IMR-90 (cell line): ENCODE measurements around the gene NPS. TPM values are rescaled to one million over a fixed set of nuclear protein-coding genes. Genes with fewer than 3 reads are reported as not detected.

ENCODE experiments used
- ATAC-seq: fragments of 200-7000 bp; cut with Tn5 transposase; 2 replicates; pipeline ENCODE4 v1.9.1; 2020; ENCODE audit warnings: low read depth, mild to moderate bottlenecking, moderate library complexity
- BruUV-seq: library from RNA; stranded (reverse); fragments of 400-500 nt; replicated peaks from 2 replicates; lab custom pipeline; 2021; lab: Mats Ljungman, UMichigan
- CTCF ChIA-PET: fragments of 300-600 bp; formaldehyde crosslinking; extraction: SDS; loops from one replicate; lab custom pipeline; 2021; ENCODE audit warnings: antibody characterized with exemption; lab: Yijun Ruan, JAX
- POLR2A ChIA-PET: fragments of 300-600 bp; sonication (Branson Sonifier 250); formaldehyde crosslinking; loops from one replicate; lab custom pipeline; 2022; ENCODE audit warnings: antibody characterized with exemption; ENCODE audit not compliant: unreplicated experiment; lab: Charles Lee
- DNase-seq: peaks from one replicate; pipeline ENCODE4 v3.0.0; 2013
- H2AFZ ChIP-seq: replicated peaks from 2 replicates; pipeline ENCODE3; 2013; ENCODE audit warnings: low read length, mild to moderate bottlenecking; ENCODE audit not compliant: poor library complexity
- H2AK5ac ChIP-seq: 2 replicates; pipeline ENCODE4 v1.6.1; 2013; ENCODE audit warnings: low read depth, low read length, inconsistent platforms
- H2AK9ac ChIP-seq: replicated peaks from 2 replicates; pipeline ENCODE3; 2013; ENCODE audit warnings: mild to moderate bottlenecking, low read depth, low read length, moderate library complexity; ENCODE audit not compliant: poor library complexity
- H2BK120ac ChIP-seq: 2 replicates; pipeline ENCODE4 v1.6.1; 2013; ENCODE audit warnings: low read depth, low read length, inconsistent platforms
- H2BK15ac ChIP-seq: 3 replicates; pipeline ENCODE4 v1.6.1; 2013; ENCODE audit warnings: low read depth, low read length, inconsistent platforms
- H2BK20ac ChIP-seq: 2 replicates; pipeline ENCODE4 v1.6.1; 2013; ENCODE audit warnings: low read depth, mild to moderate bottlenecking, inconsistent platforms, low read length, moderate library complexity
- H2BK5ac ChIP-seq: 2 replicates; pipeline ENCODE4 v1.6.1; 2013; ENCODE audit warnings: mild to moderate bottlenecking, low read depth, low read length, inconsistent platforms; ENCODE audit not compliant: poor library complexity, severe bottlenecking
- H3K14ac ChIP-seq: replicated peaks from 2 replicates; pipeline ENCODE4 v1.6.1; 2013; ENCODE audit warnings: low read depth, low read length, inconsistent platforms
- H3K18ac ChIP-seq: 2 replicates; pipeline ENCODE4 v1.6.1; 2013; ENCODE audit warnings: low read depth, low read length, control low read depth
- H3K23ac ChIP-seq: 2 replicates; pipeline ENCODE4 v1.6.1; 2013; ENCODE audit warnings: low read depth, low read length, inconsistent platforms
- H3K27ac ChIP-seq: 2 replicates; pipeline ENCODE4 v1.5.1; 2013; ENCODE audit warnings: mild to moderate bottlenecking, control low read depth, low read length; ENCODE audit not compliant: insufficient read depth
- H3K27me3 ChIP-seq: 2 replicates; pipeline ENCODE4 v1.6.1; 2013; ENCODE audit warnings: low read length; ENCODE audit not compliant: control insufficient read depth, insufficient read depth
- H3K36me3 ChIP-seq: 2 replicates; pipeline ENCODE4 v1.6.1; 2013; ENCODE audit warnings: low read length, mixed read lengths; ENCODE audit not compliant: control insufficient read depth, insufficient read depth
- H3K4ac ChIP-seq: 2 replicates; pipeline ENCODE4 v1.6.1; 2013; ENCODE audit warnings: low read depth, low read length, inconsistent platforms
- H3K4me1 ChIP-seq: 2 replicates; pipeline ENCODE4 v1.6.1; 2013; ENCODE audit warnings: low read length, mixed read lengths; ENCODE audit not compliant: control insufficient read depth, insufficient read depth
- H3K4me2 ChIP-seq: 2 replicates; pipeline ENCODE4 v1.6.1; 2013; ENCODE audit warnings: low read depth, mild to moderate bottlenecking, control low read depth, low read length, moderate library complexity
- H3K4me3 ChIP-seq: 2 replicates; pipeline ENCODE4 v1.5.1; 2013; ENCODE audit warnings: low read depth, mild to moderate bottlenecking, control low read depth, low read length, moderate library complexity; ENCODE audit not compliant: insufficient read depth
- H3K56ac ChIP-seq: 2 replicates; pipeline ENCODE4 v1.6.1; 2013; ENCODE audit warnings: low read length, inconsistent platforms; ENCODE audit not compliant: insufficient read depth; ENCODE audit errors: extremely low read depth
- H3K79me1 ChIP-seq, 2 experiments: 2 replicates each; pipeline ENCODE4 v1.6.1; 2013; ENCODE audit warnings: low read length in 2 of 2, inconsistent platforms in 1 of 2, low read depth in 1 of 2
- H3K9ac ChIP-seq: 2 replicates; pipeline ENCODE4 v1.6.1; 2013; ENCODE audit warnings: low read depth, low read length, control low read depth
- H3K9me1 ChIP-seq: 2 replicates; pipeline ENCODE4 v1.6.1; 2013; ENCODE audit warnings: low read length, inconsistent platforms; ENCODE audit not compliant: insufficient read depth
- H3K9me3 ChIP-seq: 2 replicates; pipeline ENCODE4 v1.6.1; 2013; ENCODE audit warnings: low read length; ENCODE audit not compliant: control insufficient read depth, insufficient read depth
- H4K20me1 ChIP-seq: 2 replicates; pipeline ENCODE4 v1.6.1; 2013; ENCODE audit warnings: low read length, inconsistent platforms; ENCODE audit not compliant: insufficient read depth
- H4K5ac ChIP-seq: 2 replicates; pipeline ENCODE4 v1.6.1; 2013; ENCODE audit warnings: mild to moderate bottlenecking, low read depth, low read length, control low read depth
- H4K8ac ChIP-seq, 2 experiments: 2 replicates each; pipeline ENCODE4 v1.6.1; 2013; ENCODE audit warnings: low read depth in 2 of 2, low read length in 2 of 2, control low read depth in 1 of 2, inconsistent platforms in 1 of 2
- H4K91ac ChIP-seq: 2 replicates; pipeline ENCODE4 v1.6.1; 2013; ENCODE audit warnings: low read depth, low read length, inconsistent platforms; ENCODE audit not compliant: insufficient read depth
- CHD1 ChIP-seq: IDR thresholded peaks from 2 replicates; pipeline ENCODE4 v1.6.1; 2012; ENCODE audit warnings: low read depth, low read length, improper control_type of control experiment
- ELK1 ChIP-seq: fragments of 150-350 bp; IDR thresholded peaks from 2 replicates; pipeline ENCODE4 v1.6.1; 2016; ENCODE audit warnings: low read depth, mild to moderate bottlenecking, low read length, moderate library complexity, borderline replicate concordance
- FOS ChIP-seq: fragments of 150-350 bp; IDR thresholded peaks from 2 replicates; pipeline ENCODE4 v1.6.1; 2016; ENCODE audit warnings: low read depth, low read length
- MAFK ChIP-seq: IDR thresholded peaks from 2 replicates; pipeline ENCODE4 v1.6.1; 2012; ENCODE audit warnings: low read depth, low read length, improper control_type of control experiment
- RAD21 ChIP-seq: IDR thresholded peaks from 2 replicates; pipeline ENCODE4 v1.6.1; 2012; ENCODE audit warnings: low read length, improper control_type of control experiment
- RCOR1 ChIP-seq: IDR thresholded peaks from 2 replicates; pipeline ENCODE4 v1.6.1; 2012; ENCODE audit warnings: mild to moderate bottlenecking, low read length, improper control_type of control experiment; ENCODE audit not compliant: insufficient replicate concordance
- RFX5 ChIP-seq: IDR thresholded peaks from 2 replicates; pipeline ENCODE4 v1.8.0; 2012; ENCODE audit warnings: low read depth, mild to moderate bottlenecking, low read length, moderate library complexity
- SMC3 ChIP-seq: fragments of 150-350 bp; IDR thresholded peaks from 2 replicates; pipeline ENCODE4 v1.6.1; 2016; ENCODE audit warnings: low read depth, mild to moderate bottlenecking, antibody characterized with exemption, low read length, moderate library complexity
- WGBS, 2 experiments: methylation state at CpG; one replicate each; pipeline versions ENCODE4 v1.1.5 to v1.1.7; 2013; ENCODE audit warnings: missing lambda C conversion rate in 2 of 2; ENCODE audit not compliant: insufficient read length in 1 of 2; ENCODE audit errors: extremely low coverage in 2 of 2; 5-methylcytosine and 5-hydroxymethylcytosine counted together
- dilution Hi-C: fragments of 300-500 bp; cut with HindIII; formaldehyde crosslinking; loops from one replicate; pipeline ENCODE4 v1.14.3; 2018; ENCODE audit warnings: low sequenced_read_pairs; ENCODE audit not compliant: unreplicated experiment
- in situ Hi-C: fragments of 300-500 bp; cut with MboI; formaldehyde crosslinking; loops from 3 replicates; pipeline ENCODE4 v1.14.3; 2019; ENCODE audit warnings: low sequenced_read_pairs, inconsistent platforms, mixed read lengths
- intact Hi-C: fragments of 100-400 bp; cut with micrococcal nuclease; formaldehyde crosslinking; loops from 2 replicates; pipeline ENCODE4 v1.10.0; 2022
- polyA plus RNA-seq, 3 experiments: library from polyadenylated mRNA; depleted of rRNA; stranded (reverse); fragments of >200 nt; gene quantifications; 2 replicates each; pipeline ENCODE4 v1.2.3, GENCODE V29; 2012; ENCODE audit warnings: low replicate concordance in 1 of 3
- total RNA-seq: library from RNA; depleted of rRNA; stranded (reverse); fragments of >200 nt; gene quantifications from 2 replicates; pipeline ENCODE4 v1.2.3, GENCODE V29; 2012

The NPS gene
- total and polyA plus RNA-seq, 2 of the 4 experiments (the other 2 are of a cell fraction), result not detected

DNA sequence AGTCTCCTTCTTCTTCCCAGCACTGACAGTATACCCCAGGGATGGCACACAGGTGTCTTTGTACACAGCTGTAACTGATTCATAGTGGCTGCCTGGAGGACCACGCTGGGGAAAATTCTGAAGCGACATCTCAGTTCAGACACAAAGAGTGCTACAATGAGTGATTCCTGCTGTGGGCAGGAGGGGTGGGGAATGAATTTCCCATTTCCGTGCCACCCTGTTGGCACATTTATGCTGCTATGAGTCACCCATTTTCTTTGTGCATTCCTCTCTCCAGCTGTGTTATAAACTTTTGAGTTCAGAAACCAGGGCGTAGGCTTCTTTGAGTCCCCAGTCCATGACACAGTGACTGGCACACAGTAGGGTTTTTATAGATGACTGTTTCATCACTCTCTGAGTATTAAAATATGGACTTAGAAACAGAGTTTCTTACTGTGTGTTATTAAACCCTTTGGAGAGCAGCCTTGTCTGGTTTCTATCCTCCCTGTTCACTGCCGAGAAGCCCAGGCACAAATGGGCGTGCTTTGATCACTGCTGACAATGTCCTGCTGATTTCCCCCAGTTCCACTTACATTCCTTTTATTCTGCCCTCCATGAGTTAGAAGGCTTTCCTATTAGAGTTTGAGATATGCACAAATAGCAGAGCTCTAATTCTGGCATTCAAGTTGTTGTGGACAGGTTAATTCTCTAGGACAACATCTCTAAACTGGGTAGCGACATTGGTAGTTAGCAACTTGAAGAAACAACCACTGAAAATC, 24.0 kb upstream of the NPS start:
- no peak overlapping the region for H2AK5ac ChIP-seq
- H2BK15ac ChIP-seq, result no peak overlapping the region
- no peaks in the 10 kb centered on the region for H3K36me3 ChIP-seq
- H3K4me3 ChIP-seq, result no peak overlapping the region
- no peak overlapping the region for H4K91ac ChIP-seq
- intact Hi-C loops, result no loop called here
- H3K79me1 ChIP-seq, result no peaks in the 10 kb centered on the region
- no peak overlapping the region for H2BK120ac ChIP-seq
- POLR2A ChIA-PET, result no interaction called here
- no peak overlapping the region for H4K5ac ChIP-seq
- H3K56ac ChIP-seq, result no peak overlapping the region
- H2BK20ac ChIP-seq, result no peak overlapping the region
- no peak overlapping the region for H2AK9ac ChIP-seq
- no peak overlapping the region for H3K9ac ChIP-seq
- no peaks in the 10 kb centered on the region for H4K20me1 ChIP-seq
- dilution Hi-C loops, result no loop called here
- H3K9me1 ChIP-seq, result no peaks in the 10 kb centered on the region
- H2BK5ac ChIP-seq, result no peak overlapping the region
- H3K4me1 ChIP-seq, result no peaks in the 10 kb centered on the region
- H4K8ac ChIP-seq, result no peak overlapping the region
- no CpG with 5 or more reads among the region's 7 CpGs for WGBS, 2 experiments
- DNase-seq (no peak), ATAC-seq (no peak)
- no peak overlapping the region for H3K27ac ChIP-seq
- in situ Hi-C loops, result no loop called here
- H3K9me3 ChIP-seq, result peaks cover 2% of the 10 kb centered on the region
- no peak overlapping the region for H3K4ac ChIP-seq
- H3K23ac ChIP-seq, result no peak overlapping the region
- H3K27me3 ChIP-seq, result no peaks in the 10 kb centered on the region
- no peak overlapping the region for H3K14ac ChIP-seq
- no peak overlapping the region for H3K4me2 ChIP-seq
- CTCF ChIA-PET, result no interaction called here
- no peak overlapping the region for H2AFZ ChIP-seq
- H3K18ac ChIP-seq, result no peak overlapping the region
- BruUV-seq, result no TSS peak
- TF ChIP-seq RAD21 (no peak), SMC3 (no peak), RFX5 (no peak), MAFK (no peak), RCOR1 (no peak), CHD1 (no peak), FOS (no peak), ELK1 (no peak)
